Vagina (tissue), 1 donor: ENCODE measurements around the gene CHRND. TPM values are rescaled to one million over a fixed set of nuclear protein-coding genes. Genes with fewer than 3 reads are reported as not detected.

Source experiments
- total RNA-seq: library from RNA; depleted of rRNA; stranded (reverse); fragments of >200 nt; gene quantifications from one replicate; pipeline ENCODE4 v1.2.3, GENCODE V29; 2016

The CHRND gene
- total RNA-seq, 1 donor from 2014 or later: not detected

Other genes with a start within 250 kb of the CHRND start
- gene ALPP, start 147.4 kb upstream of the CHRND start, total RNA-seq: not detected
- gene ALPG, start 119.3 kb upstream of the CHRND start, total RNA-seq: not detected
- gene ALPI, start 70.0 kb upstream of the CHRND start, total RNA-seq: not detected
- not detected for gene ECEL1, start 38.3 kb upstream of the CHRND start, total RNA-seq
- gene PRSS56, start 5.8 kb upstream of the CHRND start, total RNA-seq: not detected
- gene CHRNG, start 13.5 kb downstream of the CHRND start, total RNA-seq: not detected
- gene TIGD1, start 24.4 kb downstream of the CHRND start, total RNA-seq: 1.2 TPM
- 17.9 TPM for gene EIF4E2, start 24.5 kb downstream of the CHRND start, total RNA-seq
- gene EFHD1, start 107.4 kb downstream of the CHRND start, total RNA-seq: 22.6 TPM
- gene GIGYF2, start 171.2 kb downstream of the CHRND start, total RNA-seq: 69.0 TPM